ENCODE measurements around the gene SERTAD2.

Gene SERTAD2, protein sequence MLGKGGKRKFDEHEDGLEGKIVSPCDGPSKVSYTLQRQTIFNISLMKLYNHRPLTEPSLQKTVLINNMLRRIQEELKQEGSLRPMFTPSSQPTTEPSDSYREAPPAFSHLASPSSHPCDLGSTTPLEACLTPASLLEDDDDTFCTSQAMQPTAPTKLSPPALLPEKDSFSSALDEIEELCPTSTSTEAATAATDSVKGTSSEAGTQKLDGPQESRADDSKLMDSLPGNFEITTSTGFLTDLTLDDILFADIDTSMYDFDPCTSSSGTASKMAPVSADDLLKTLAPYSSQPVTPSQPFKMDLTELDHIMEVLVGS

DNA sequence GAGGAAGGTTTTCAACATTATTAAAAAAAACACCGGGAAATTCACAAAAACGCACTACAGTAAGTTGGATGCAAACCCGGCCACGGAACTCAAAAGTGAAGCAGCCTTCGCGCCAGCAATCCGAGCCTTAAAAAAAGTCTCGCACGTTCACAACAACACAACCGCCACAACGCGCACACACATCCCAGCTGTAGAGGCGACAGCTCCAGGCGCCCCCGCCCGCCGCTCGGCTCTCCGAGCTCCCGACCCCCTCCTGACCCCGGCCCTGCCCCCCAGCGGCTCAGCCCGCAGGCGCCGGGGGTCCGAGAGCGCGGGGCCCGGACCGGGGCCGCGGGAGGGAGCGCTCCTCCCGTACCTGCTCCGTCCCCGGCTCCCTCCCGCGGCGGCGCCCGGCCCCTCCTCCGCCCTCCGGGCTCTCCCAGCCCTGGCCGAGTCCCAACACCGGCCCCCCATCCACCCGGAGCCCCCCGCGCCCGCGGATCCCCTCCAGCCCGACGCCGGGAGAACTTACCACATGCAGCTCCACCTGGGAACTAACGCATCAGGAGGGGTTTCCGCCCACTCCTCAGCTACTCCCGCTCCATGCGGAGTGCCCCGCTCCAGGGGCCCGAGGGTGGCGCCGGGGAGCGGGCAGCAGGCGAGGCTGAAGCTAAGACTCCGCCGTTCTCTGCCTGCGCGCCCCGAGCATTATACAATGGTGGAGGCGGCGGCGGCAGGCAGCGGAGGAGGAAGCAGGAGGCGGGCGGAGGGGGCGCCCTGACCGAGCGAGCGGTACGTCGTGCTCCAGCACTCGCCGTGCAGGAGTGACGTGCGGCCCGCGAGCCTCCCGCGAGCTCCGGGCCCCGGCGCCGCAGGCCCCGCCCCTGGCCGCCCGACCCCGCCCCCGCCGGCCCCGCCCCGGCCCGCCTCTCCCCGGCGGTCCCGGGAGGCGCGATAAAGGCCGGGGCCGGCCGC, at the start of gene SERTAD2:
TSS of gene SERTAD2 (minus strand) at position 805 of the 954 bp plus-strand sequence. CDS start 17,042 bp downstream, outside the sequence.
- DNase-seq, result peak; percentile 80

DNA sequence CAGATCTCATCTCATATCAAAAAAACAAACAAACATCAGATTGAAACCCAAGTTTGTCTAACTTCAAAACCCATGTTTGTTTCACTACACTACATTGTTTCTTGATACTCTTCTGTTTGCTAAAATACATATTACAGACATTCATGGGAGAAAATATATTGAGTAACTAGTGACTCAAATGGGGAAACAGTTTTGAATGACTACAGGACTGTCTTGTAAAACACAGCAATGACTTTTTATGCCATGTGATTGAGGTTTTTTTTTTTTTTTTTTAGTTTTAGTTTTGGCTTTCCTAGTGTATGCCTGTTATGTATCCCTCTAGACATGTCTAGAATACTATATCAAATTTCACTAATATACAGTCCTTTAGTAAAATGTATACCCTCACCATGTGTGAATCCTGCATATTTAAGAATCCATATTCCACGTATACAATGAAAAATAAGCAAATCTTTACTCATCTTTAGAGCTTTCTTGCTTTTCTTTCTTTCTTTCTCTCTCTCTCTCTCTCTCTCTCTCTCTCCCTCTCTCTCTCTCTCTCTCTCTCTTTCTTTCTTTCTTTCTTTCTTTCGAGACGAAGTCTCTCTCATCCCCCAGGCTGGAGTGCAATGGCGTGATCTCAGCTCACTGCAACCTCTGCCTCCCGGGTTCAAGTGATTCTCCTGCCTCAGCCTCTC, 46.6 kb upstream of the SERTAD2 start:
- no peak for DNase-seq

DNA sequence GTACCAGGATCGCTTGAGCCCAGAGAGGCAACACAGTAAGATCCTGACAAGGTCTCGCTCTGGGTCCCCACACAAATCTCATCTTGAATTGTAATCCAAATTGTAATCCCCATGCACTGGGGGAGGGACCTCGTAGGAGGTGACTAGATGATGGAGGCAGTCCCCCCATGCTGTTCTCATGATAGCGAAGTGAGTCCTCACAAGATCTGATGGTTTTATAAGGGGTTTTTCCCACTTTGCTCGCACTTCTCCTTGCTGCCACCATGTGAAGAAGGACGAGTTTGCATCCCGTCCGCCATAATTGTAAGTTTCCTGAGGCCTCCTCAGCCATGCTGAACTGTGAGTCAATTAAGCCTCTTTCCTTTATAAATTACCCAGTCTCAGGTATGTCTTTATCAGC, 46.0 kb upstream of the SERTAD2 start:
- DNase-seq, result no peak

DNA sequence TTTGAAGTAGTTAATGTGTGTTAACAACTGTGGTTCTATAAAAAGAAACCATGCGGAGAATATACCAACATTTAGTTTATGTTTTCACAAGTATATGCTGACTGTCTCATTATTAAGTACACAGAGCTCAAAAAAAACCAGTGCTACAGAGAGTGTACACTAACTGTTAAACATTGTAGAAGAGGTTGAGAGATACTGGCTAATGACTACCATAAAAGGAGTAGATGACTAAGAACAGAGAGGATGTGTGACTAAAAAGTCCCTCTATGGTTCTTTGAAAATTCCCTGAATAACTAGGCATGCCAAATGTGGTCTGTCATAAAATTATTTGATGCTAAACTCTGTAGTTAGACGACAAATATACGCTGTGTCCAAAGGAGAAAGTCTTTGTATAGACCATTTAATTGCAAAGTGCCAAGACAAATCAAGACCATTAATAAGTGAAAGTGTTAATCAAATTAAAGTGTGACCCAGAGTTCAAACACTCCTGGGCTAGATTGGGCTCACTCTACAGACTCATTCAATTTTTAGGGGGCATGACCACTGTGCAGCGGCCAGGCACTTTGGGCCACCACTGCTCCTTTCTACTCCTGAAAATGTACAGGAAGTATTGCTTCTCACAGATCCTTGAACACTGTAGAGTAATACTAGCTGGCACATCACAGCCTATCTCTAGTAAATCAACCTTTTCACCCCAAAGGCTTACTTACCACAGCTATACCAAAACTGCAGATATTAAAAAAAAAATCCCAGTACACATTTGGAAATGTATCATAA, 45.1 kb upstream of the SERTAD2 start:
- no peak for DNase-seq

DNA sequence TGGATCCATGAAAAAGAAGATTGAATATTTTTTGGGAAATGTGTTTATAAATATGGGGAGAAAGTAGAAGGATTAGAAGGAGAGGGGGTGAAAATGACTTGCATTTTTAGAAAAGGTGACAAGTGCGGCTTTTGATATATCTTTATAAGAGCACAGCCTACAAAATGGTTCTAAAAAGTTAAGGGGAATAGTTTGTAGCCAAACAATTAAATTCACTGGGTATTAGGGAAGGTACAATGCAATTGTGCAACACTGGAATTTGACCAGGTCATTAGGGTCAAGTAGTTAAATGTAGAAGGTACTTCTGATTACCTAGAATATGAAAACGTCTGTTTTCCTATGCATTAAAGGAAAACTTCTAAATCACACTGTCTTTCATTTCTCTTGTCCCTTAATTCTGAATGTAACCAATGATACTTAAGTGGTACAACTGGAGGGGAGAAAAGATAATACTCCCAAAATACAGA, 44.5 kb upstream of the SERTAD2 start:
- DNase-seq, result no peak

DNA sequence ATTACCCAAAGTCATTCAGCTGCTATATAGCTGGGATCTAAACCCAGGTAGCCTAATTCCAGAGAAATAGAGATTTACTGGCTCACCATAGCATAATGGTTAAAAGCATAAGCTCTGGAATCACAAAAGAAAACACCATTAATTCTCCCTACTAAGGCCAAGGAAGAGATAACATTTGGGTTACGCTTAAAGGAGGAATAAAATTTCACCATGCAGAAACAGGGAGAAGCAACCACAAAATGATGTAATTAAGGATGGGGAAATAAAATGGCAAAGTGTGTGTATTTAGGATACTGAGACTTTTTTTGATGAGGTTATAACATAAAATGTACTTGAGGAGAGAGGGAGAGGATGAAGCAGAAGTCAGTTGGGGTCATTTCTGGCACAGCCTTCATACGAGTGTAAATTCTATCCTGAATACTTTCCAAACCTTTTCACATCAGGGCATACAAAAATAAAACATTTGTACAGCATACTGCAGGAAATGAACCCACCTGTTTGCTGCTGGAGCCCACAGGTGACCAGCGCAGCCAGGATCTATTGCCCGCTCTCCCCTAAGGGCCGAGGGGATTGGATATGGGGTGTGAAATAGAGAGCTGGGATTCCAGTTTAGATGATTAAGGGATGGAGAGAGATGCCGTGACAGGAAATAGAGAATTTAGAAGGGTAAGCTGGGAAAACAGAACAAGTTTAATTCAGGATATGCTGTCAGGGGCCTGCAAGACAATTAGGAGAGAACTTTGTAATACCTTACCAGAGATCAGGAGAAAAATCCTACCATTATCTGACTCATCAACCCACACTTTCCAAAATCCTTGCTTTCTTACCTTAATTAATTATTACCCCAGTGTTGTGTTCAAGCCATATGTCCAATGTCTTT, 43.8 kb upstream of the SERTAD2 start:
- no peak for DNase-seq

DNA sequence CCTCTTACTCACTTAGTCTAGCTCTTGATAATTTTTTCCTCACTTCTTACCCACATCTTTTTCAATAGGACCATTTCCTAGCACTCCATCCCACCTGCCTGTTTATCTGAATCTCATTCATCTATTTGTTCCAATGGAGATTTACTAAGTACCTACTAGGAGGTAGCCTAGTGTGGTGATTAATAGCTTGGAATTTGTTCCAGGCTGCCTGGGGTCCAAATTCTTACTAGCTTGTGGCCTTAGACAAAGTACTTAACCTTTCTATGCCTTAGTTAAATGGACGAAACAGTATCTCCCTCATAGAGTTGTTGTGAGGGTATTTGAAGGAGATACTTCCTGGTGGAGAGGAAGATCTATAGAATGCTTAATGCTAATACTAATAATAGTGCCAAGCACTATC, 42.9 kb upstream of the SERTAD2 start:
- DNase-seq, result no peak

DNA sequence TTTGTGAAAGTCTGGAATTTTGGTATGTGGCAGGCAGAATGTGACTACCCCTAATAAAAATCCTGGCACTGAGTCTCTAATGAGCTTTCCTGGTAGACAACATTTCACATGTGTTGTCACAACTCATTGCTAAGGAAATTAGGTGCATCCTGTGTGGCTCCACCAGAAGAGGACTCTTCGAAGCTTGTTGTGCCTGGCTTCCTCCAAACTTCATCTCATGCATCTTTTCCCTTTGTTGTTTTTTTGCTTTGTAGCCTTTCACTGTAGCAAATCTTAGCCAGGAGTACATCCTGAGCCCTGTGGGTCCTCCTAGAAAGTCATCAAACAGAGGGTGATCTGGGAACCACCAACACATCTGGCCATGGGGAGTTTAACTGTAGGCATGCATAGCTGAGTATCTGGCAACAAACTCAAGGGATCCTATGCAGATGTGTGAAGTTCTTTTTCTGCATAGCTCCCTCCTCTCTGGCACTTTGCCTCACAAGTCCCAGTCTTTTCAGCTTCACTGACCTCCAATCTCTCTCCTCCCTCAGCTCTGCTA, 42.1 kb upstream of the SERTAD2 start:
- DNase-seq, result no peak

DNA sequence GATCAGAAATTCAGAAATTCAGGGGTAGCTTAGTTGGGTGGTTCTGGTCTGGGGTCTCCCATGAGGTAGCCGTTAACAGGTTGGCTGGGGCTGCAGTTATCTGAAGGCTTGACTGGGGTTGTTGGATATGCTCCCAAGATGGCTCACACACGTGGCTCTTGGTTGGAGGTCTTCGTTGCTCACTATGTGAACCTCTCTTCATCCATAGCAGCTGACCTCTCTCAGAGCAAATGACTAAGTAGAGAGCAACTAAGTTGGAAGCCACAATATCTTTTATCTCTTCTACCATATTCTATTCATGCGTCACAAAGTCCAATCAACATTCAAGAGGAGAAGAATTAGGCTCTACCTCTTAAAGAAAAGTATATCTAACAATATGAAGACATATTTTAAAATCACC, 38.7 kb upstream of the SERTAD2 start:
- no peak for DNase-seq

DNA sequence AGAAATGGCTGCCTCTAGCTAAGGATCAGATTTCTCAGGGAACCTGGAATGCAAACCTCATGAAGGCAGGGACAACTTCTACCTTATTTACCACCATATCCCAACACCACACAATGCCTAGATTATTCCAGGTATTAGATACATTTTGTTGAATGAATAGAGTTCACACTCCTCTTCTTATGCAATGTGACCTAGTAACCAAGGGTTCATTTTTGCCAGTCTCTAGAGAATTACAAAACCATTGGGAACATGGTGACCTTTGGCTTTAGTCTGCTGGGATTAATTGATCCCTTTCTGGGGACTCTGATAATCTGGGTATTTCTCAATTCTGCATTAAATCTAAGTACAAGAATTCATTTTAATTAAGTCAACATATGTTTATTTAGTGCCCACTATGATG, 35.2 kb upstream of the SERTAD2 start:
- no peak for DNase-seq

DNA sequence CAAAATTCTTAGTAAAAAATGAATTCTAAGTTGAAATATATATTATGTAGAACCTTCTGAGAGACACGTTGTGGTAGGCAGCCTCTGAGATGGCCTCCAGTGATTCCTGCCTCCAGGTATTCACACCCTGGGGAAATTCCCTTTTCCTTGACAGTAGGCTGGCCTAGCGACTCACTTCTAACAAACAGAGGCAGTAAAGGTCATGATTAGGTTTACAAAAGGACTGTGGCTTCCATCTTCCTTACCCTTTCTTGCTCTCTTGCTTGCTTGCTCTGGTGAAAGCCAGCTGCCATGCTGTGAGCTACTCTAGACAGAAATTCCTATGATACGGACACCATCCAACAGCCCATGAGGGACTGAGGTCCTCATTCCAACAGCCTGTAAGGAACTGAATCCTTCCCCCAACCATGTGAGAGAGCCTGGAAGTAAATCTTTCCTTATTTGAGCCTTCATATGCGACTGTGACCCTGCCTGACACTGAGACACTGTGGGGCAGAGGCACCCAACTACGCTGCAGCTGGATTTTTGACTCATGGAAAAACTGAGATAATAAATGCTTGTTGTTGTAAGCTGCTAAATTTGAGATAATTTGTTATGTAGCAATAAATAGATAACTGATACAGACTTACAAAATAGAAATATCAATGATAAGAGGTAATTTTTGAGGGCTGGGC, 32.7 kb upstream of the SERTAD2 start:
- no peak for DNase-seq

DNA sequence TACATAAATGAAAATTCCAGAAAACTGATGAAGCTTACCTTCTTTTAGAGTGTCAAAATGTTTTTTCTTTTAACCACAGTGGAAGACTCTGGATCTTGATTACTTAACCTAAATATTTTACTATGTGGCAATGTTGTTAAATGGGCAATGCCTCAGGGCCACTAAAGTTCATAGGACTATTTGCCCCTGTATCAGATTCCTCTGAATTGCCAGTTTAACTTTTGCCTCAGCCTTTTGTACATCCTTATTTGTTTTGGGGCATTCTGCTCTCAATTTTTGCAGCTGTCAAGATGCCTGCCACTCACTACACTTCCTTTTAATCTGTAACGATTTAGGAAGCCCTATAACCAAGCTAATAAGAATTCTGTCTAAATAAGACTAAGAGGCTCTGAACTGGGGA, 31.7 kb upstream of the SERTAD2 start:
- DNase-seq, result no peak

DNA sequence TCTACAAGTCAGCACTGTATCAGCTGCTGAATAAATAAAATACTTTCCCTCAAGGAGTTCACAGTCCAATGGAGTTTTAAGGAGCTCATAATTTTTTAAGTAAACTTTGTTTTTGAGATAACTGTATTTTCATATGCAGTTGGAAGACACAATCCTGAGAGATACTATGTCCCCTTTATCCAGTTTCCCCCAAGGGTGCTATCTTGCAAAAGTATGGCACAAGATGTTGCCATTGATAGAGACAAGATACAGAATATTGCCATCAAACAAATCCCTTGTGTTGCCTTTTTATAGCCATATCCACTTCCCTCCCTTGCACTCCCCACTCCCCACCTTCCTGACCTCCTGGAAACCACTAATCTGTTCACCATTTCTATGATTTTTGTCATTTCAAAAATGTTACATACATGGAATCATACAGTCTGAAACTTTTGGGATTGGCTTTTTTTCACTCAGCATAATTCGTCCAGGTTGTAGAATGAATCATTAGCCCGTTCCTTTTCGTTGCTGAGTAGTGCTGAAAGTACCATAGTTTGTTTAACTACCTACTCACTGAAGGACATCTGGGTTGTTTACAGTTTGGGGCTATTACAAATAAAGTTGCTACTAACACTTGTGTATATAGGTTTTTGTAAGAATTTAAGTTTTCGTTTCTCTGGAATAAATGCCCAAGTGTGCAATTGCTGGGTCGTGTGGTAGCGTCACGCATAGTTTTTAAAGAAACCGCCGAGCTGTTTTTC, 30.2 kb upstream of the SERTAD2 start:
- no peak for DNase-seq

DNA sequence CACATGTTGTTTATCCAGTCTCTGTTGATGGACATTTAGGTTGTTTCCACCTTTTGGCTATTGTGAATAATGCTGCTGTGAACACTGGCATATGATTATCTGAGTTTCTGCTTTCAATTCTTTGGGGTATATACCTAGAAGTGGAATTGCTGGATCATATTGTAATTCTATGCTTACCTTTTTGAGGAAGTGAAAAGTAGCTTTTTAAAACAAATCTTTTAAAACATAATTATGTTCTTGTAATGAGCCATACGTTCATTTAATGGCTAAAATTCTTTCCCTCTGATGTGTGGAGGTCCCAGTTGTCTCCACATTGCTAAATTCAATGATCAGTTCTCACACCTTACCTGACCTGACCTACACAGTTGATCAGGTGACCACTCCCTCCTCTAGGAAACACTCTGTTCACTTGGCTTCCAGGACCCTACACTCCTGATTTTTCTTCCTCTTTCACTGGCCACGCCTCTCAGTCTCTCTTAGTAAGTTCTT, 27.8 kb upstream of the SERTAD2 start:
- DNase-seq, result no peak

DNA sequence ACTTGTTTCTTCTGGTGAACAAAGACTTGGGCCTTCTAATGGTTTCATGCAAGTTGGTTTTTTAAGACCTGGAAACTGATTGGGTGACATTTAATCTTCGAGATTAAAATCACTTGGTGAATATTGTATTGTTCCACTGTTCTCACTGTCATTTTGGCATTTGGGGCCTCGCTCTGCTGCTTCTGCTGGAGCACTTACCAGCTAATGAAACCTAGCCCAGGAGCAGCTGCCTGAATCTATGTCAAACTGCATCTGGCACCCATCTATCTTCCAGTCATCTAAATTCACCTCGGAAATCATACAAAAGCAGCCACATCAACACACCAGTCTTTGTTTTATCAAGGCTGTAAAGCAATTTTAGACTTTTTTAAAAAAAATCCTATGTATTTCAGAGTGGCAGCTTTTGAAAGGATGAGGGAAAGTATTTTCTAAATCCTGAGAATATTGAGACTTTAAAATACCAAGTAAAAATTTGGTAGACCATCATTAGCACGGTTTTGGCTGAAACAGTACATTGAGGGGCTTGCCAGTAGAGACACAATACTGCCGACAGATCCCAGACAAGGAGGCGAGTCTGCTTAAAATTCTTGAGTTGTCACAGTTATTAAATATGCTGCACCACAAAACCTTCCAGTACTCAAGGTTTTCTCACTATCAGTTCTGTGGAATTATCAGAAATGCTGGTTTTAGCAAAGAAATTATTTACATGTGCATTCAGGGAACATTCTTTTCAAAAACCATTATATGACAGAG, 26.1 kb upstream of the SERTAD2 start:
- no peak for DNase-seq

DNA sequence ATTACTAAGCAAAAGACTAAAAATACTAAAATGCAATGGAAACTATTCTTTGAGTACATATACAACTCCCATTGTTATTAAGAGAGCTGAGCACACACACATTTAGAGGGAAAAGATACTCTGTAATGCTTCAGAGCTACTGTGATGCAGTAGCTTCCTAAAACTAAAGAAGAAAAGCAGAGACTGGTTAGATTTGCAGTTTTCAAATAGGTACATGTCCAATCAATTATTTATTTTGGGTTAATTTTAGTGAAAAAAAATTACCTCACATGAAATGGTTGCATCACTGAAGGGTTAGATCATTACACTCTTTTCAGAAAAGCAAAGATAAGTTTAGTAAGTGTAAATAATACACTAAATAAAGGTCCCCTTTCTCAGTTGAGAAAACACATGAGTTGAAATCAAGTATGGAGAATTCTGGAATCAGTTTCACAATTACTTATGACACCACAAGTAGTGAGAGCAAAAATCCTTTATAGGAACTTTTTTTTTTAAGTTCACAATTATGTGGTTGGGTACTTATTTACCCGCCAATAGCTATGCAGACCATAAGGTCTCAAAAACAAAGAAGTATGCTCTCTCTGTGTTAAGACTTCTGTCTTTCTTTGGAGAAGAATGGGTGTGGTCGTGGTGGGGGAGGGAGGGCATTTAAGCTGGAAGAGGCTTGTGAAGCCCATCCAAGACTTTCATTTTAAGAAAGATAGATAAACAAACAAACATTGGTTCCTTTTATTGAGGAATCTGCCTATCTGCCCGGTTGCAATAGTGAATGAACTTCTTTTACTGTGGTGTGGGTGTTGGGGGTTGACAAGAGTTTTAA, 25.3 kb upstream of the SERTAD2 start:
- no peak for DNase-seq

DNA sequence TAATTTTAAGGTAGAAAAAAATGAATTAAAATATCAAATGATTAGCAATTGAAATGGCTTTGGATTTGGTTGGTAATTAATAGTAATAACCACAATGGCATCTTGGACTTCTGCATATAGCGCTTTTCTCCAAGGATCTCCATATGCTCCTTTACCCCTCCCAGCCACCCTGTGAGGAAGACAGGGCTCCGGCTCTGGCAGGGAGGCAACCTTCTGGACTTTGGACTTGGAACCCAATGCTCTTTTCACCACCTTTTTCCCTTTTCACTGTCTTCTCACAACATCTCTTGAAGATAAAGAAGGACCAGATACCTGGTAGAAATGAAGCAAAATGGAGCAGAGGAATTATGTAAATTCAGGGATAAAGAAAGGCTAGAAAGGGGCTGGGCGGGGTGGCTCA, 23.8 kb upstream of the SERTAD2 start:
- DNase-seq, result no peak

DNA sequence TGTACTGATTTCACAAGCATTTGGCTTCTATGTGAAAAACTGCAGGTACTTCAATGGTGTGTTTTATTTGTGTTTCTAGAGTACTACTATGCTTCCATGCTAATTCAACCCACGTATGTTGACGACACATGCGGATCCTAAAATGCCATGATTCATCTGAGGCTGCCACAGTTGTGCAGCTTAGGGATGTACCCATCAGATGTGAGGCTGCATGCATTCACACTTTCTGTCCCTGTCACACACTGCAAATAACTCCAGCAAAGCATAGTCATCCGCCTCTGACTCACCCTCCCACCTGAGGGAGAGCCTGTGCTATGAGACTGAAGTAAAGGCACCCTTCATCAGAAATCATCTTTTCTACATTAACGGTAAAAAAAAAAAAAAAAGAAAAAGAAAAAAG, 22.1 kb upstream of the SERTAD2 start:
- no peak for DNase-seq

Measured in NCI-H2227 treated with DMSO at 0.1 percent for 48 hours (cell line).